Measurements from ENCODE around the gene MUC2.

Gene MUC2

GRCh38 chr11:1074244-1075221, at the start of gene MUC2:
Gene MUC2, plus strand, starts transcription at chr11:1074874.
- peaks cover 3% of the 10 kb centered on the region for H3K27me3 Mint-ChIP-seq
- H3K9me3 Mint-ChIP-seq = no peaks in the 10 kb centered on the region
- ATAC-seq (no peak), DNase-seq (no peak)
- no peaks in the 10 kb centered on the region for H3K36me3 Mint-ChIP-seq (ENCODE audit: low read depth)
- H3K27ac Mint-ChIP-seq = no peak within 1 kb of the TSS
- no peak within 1 kb of the TSS for H3K4me3 Mint-ChIP-seq
- H3K4me1 Mint-ChIP-seq = no peaks in the 10 kb centered on the region

GRCh38 chr11:1025410-1026162, 49.1 kb upstream of the MUC2 start:
- Mint-ChIP-seq H3K27me3 (no peaks in the 10 kb centered on the region), H3K4me3 (no peak overlapping the region), H3K4me1 (no peaks in the 10 kb centered on the region), H3K27ac (no peak overlapping the region), H3K36me3 (ENCODE audit: low read depth) (no peaks in the 10 kb centered on the region), H3K9me3 (no peaks in the 10 kb centered on the region)
- ATAC-seq (no peak), DNase-seq (no peak)

- no peaks in the 10 kb centered on the region for H3K36me3 Mint-ChIP-seq (ENCODE audit: low read depth)
These were observed 48.6 kb upstream of the MUC2 start for GRCh38 chr11:1026163-1026450.

GRCh38 chr11:1026641-1027482, 47.8 kb upstream of the MUC2 start:
- H3K27ac Mint-ChIP-seq = no peak overlapping the region
- H3K27me3 Mint-ChIP-seq = no peaks in the 10 kb centered on the region
- no peaks in the 10 kb centered on the region for H3K9me3 Mint-ChIP-seq
- DNase-seq = no peak
- H3K4me3 Mint-ChIP-seq = no peak overlapping the region
- no peaks in the 10 kb centered on the region for H3K36me3 Mint-ChIP-seq (ENCODE audit: low read depth)
- ATAC-seq = no peak
- no peaks in the 10 kb centered on the region for H3K4me1 Mint-ChIP-seq

More at GRCh38 chr11:1026163-1026450, 48.6 kb upstream of the MUC2 start:
- ATAC-seq (no peak), DNase-seq (no peak)
- Mint-ChIP-seq H3K4me3 (no peak overlapping the region), H3K27me3 (no peaks in the 10 kb centered on the region), H3K9me3 (no peaks in the 10 kb centered on the region), H3K27ac (no peak overlapping the region), H3K4me1 (no peaks in the 10 kb centered on the region)

GRCh38 chr11:1027483-1028290, 47.0 kb upstream of the MUC2 start:
- Mint-ChIP-seq H3K9me3 (no peaks in the 10 kb centered on the region), H3K27me3 (no peaks in the 10 kb centered on the region), H3K36me3 (ENCODE audit: low read depth) (no peaks in the 10 kb centered on the region), H3K4me1 (no peaks in the 10 kb centered on the region), H3K4me3 (no peak overlapping the region), H3K27ac (no peak overlapping the region)
- no peak for DNase-seq
- no peak for ATAC-seq

- no peak for ATAC-seq
- H3K9me3 Mint-ChIP-seq = no peaks in the 10 kb centered on the region
- no peaks in the 10 kb centered on the region for H3K27me3 Mint-ChIP-seq
- H3K27ac Mint-ChIP-seq = no peak overlapping the region
- no peaks in the 10 kb centered on the region for H3K36me3 Mint-ChIP-seq (ENCODE audit: low read depth)
- no peaks in the 10 kb centered on the region for H3K4me1 Mint-ChIP-seq
- no peak for DNase-seq
- H3K4me3 Mint-ChIP-seq = no peak overlapping the region
These were observed 46.5 kb upstream of the MUC2 start for GRCh38 chr11:1028291-1028540.

- H3K36me3 Mint-ChIP-seq (ENCODE audit: low read depth) = no peaks in the 10 kb centered on the region
- H3K27me3 Mint-ChIP-seq = no peaks in the 10 kb centered on the region
- ATAC-seq = no peak
- H3K4me1 Mint-ChIP-seq = no peaks in the 10 kb centered on the region
- DNase-seq = no peak
- H3K9me3 Mint-ChIP-seq = no peaks in the 10 kb centered on the region
- H3K4me3 Mint-ChIP-seq = no peak overlapping the region
- H3K27ac Mint-ChIP-seq = no peak overlapping the region
These were observed 46.1 kb upstream of the MUC2 start for GRCh38 chr11:1028616-1029015.

- Mint-ChIP-seq H3K36me3 (ENCODE audit: low read depth) (no peaks in the 10 kb centered on the region), H3K9me3 (no peaks in the 10 kb centered on the region), H3K27me3 (no peaks in the 10 kb centered on the region), H3K4me3 (no peak overlapping the region), H3K4me1 (no peaks in the 10 kb centered on the region), H3K27ac (no peak overlapping the region)
- no peak for ATAC-seq
- no peak for DNase-seq
These were observed 45.6 kb upstream of the MUC2 start for GRCh38 chr11:1029051-1029450.

GRCh38 chr11:1029654-1030053, 45.0 kb upstream of the MUC2 start:
- Mint-ChIP-seq H3K4me3 (no peak overlapping the region), H3K9me3 (no peaks in the 10 kb centered on the region), H3K4me1 (no peaks in the 10 kb centered on the region), H3K27me3 (no peaks in the 10 kb centered on the region), H3K27ac (no peak overlapping the region), H3K36me3 (ENCODE audit: low read depth) (no peaks in the 10 kb centered on the region)
- ATAC-seq = no peak
- no peak for DNase-seq

GRCh38 chr11:1030086-1030485, 44.6 kb upstream of the MUC2 start:
- Mint-ChIP-seq H3K27ac (no peak overlapping the region), H3K4me1 (no peaks in the 10 kb centered on the region), H3K9me3 (no peaks in the 10 kb centered on the region), H3K36me3 (ENCODE audit: low read depth) (no peaks in the 10 kb centered on the region), H3K4me3 (no peak overlapping the region), H3K27me3 (no peaks in the 10 kb centered on the region)
- DNase-seq (no peak), ATAC-seq (no peak)

- Mint-ChIP-seq H3K9me3 (no peaks in the 10 kb centered on the region), H3K27ac (no peak overlapping the region), H3K4me3 (no peak overlapping the region), H3K4me1 (no peaks in the 10 kb centered on the region), H3K36me3 (ENCODE audit: low read depth) (no peaks in the 10 kb centered on the region), H3K27me3 (no peaks in the 10 kb centered on the region)
- DNase-seq = no peak
- no peak for ATAC-seq
These were observed 44.1 kb upstream of the MUC2 start for GRCh38 chr11:1030556-1030955.

- Mint-ChIP-seq H3K4me3 (no peak overlapping the region), H3K36me3 (ENCODE audit: low read depth) (no peaks in the 10 kb centered on the region), H3K9me3 (no peaks in the 10 kb centered on the region), H3K27me3 (no peaks in the 10 kb centered on the region), H3K4me1 (no peaks in the 10 kb centered on the region), H3K27ac (no peak overlapping the region)
- DNase-seq = no peak
- ATAC-seq = no peak
These were observed 43.4 kb upstream of the MUC2 start for GRCh38 chr11:1031121-1031899.

- no peaks in the 10 kb centered on the region for H3K9me3 Mint-ChIP-seq
- no peaks in the 10 kb centered on the region for H3K36me3 Mint-ChIP-seq (ENCODE audit: low read depth)
- ATAC-seq (no peak), DNase-seq (no peak)
- no peak overlapping the region for H3K27ac Mint-ChIP-seq
- no peaks in the 10 kb centered on the region for H3K27me3 Mint-ChIP-seq
- no peak overlapping the region for H3K4me3 Mint-ChIP-seq
- no peaks in the 10 kb centered on the region for H3K4me1 Mint-ChIP-seq
These were observed 42.3 kb upstream of the MUC2 start for GRCh38 chr11:1032310-1032891.
